Ecto neural progenitor cell (in vitro differentiated cells): ENCODE measurements around the gene LLGL2.

Source experiments
- DNase-seq: peaks from one replicate; pipeline ENCODE4 v3.0.0-alpha.2; 2018; ENCODE audit warnings: low spot score

LLGL2 gene

DNA sequence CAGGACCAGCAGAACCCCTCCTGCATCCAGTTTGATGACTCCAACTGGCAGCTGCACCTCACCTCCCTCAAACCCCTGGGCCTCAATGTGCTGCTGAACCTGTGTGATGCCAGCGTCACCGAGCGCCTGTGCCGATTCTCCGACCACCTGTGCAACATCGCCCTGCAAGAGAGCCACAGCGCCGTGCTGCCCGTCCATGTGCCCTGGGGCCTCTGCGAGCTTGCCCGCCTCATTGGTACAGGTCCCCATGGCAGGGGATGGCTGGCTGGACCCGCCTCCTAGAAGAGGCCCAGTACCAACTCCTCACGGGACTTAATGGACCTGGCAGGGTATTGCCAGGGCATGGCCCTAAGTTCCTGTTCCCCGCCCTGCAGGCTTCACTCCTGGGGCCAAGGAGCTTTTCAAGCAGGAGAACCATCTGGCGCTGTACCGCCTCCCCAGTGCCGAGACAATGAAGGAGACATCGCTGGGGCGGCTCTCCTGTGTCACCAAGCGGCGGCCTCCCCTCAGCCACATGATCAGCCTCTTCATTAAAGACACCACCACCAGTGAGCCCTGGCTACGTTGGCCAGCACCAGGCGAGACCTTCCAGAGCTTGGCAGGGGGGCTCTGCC is 32.8 kb upstream of the LLGL2 start:
- DNase-seq: no peak

DNA sequence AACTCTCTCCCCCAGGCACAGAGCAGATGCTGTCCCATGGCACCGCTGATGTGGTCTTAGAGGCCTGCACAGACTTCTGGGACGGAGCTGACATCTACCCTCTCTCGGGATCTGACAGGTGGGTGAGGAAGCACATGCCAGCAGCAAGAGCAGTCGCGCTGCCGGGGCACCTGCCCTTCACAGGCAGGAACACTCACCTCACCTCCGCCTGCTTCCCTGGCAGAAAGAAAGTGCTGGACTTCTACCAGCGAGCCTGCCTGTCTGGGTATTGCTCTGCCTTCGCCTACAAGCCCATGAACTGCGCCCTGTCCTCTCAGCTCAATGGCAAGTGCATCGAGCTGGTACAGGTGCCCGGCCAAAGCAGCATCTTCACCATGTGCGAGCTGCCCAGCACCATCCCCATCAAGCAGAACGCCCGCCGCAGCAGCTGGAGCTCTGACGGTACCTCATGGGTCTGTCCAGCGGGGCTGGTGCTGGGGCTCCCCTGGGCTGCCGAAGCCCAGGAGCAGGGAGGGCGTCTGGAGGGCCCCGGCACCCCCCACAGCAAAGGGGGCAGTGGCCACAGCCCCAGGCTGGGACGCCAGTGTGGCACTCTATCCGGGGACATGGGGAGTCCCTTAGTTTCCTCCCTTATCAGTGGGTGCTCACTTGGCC is 31.9 kb upstream of the LLGL2 start:
- DNase-seq: no peak

DNA sequence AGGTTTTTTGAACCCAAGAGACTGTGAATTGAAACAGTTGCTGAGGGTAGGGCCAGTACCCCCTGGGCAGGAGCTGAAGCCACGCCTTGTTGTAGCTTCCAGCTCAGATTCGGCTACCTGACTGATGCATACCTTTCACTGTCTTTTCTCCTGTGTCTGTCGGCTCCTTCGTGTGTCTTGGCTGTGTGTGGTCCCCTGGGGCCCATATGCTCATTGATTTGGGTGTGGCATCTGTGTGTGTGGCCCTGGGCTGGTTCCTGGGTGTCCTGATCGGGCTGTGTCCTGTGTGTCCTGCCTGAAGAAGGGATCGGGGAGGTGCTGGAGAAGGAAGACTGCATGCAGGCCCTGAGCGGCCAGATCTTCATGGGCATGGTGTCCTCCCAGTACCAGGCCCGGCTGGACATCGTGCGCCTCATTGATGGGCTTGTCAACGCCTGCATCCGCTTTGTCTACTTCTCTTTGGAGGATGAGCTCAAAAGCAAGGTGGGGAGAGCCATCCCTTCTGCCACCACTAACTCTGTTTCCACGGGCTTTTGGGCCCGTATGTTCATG is 31.1 kb upstream of the LLGL2 start:
- no peak for DNase-seq

- no peak for DNase-seq
These were observed 29.5 kb upstream of the LLGL2 start for GRCh38 chr17:75496005-75496404.

GRCh38 chr17:75498039-75498725 is 27.3 kb upstream of the LLGL2 start:
- DNase-seq: no peak

- DNase-seq: no peak
These were observed 26.7 kb upstream of the LLGL2 start for GRCh38 chr17:75498726-75499213.

DNA sequence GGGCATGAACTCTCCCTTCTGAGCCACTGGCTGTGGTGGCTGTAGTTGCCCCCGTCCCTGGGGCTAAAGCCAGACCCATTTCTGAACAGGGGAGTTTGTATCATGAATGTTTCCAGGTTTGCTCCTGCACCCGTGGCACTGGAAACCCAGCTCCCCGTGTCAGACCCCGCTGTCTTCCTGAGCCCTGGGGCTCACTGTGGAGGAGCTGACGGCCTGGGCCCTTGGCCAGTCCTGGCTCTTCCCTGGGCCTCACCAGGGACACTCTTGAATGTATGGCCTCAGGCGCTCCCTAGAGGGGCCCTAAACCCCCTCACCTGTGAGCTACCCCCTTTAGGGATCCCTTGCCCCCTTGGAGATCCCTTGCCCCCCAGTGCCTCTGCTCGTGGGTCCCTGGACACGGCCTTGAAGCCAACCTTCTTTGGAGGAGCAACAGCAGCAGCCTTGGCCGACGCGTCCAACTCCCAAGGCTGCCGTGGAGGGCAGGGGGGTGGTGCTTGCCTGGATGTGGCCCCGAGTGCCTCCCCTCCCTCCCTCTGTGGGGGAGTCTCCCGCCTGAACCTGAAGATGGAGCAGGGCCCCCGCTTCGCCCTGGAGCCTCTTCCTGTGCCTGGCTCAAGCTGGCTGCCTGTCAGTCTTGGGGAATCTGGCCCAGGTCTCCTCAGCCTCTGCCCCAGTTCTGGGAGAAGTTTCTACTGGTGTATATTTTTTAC is 26.0 kb upstream of the LLGL2 start:
- no peak for DNase-seq

DNA sequence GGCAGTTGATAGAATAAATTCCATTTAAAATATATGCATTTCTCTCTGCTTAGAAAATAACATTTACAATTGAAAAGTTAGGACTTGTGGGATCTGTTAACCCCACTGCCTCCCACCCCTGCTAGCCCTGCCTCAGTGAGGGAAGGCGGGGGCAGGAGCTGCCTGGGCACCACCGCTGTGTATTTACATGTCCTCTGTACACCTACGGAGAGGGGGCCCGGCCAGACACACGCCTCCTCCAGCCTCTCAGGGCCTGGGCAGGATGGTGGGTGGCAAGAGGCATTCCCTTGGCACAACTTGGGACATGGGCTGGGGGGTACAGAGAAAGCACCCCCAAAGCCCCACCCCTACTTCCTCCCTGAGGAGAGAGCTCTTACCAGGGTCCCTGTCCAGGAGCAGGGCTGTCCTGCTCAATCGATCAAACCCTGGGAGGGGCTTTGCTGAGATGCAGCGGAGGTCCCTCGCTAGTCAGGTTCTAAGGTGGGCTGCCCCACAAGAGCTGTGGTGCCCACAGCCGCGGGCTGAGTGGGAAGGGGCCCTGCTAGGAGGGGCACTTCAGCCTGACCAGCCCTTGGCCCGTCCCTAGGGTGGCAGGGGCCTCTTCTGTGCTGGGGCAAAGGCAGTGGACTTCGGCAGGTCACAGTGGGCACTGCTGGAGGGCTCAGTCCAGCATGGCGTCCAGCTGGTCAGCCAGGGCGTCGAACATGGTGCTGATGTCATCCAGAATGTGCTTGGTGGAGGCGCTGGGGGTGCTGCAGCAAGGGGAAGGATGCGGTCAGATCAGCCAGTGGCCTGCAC is 24.9 kb upstream of the LLGL2 start:
- no peak for DNase-seq

- no peak for DNase-seq
These were observed 24.0 kb upstream of the LLGL2 start for GRCh38 chr17:75501378-75502071.

- DNase-seq: no peak
These were observed 23.3 kb upstream of the LLGL2 start for GRCh38 chr17:75502072-75502720.

GRCh38 chr17:75502721-75503329 is 22.7 kb upstream of the LLGL2 start:
- DNase-seq: no peak

DNA sequence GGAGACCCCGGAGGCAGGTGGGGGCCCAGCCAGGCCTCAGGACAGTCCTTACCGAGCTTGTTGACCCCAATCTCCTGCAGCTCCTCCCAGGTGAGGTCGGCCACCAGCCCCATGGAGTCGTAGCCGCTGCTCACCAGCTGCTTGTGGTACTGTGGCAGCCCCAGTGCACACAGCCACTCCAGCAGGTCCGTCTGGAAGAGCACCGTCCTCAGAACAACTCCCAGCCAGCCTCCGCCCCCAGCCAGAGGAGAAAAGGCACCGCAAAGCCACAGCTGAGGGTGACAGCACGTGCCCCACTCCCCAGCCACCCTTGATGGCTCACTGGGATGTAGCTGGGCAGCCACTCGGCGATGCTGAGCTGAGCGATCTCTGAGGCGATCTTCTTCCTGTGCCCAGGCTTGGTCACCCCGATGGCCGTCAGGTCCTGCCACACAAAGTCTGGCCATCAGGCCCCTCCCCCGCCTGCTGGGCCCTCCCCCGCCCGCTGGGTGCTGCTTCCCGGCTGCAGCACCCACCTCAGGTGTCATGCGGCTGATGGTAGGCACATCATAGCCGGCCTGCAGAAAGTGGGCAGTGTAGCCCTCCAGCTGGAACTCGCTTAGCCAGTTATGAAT is 22.1 kb upstream of the LLGL2 start:
- no peak for DNase-seq

DNA sequence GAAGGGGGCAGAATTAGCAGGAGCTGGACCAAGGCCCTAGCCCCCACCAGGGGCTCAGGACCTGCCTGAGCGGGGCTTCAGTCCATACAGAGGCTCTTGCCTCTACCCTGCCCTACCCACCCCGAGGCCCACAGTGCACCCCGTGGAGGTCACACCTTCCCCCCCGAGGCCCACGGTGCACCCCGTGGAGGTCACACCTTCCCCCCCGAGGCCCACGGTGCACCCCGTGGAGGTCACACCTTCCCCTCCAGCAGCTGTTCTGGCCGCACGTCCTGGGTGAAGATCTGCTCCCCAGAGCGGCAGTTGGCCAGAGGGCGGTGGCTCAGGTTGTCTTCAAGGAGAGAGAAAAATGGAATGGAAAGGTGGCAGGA is 21.5 kb upstream of the LLGL2 start:
- DNase-seq: no peak

GRCh38 chr17:75504347-75505151 is 20.9 kb upstream of the LLGL2 start:
- no peak for DNase-seq

DNA sequence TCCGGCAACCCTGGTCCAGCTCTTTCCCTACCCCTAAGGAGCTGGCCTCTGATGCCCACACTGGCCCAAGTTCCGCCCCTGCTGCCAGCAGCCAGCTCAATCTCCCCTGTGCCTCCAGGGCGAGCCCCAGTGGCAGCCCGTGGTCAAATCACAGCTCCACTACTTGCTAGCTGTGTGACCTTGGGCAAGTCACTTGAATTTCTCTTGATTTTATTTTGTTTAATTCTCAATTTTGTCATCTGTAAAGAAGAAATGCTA is 20.4 kb upstream of the LLGL2 start:
- DNase-seq: no peak

DNA sequence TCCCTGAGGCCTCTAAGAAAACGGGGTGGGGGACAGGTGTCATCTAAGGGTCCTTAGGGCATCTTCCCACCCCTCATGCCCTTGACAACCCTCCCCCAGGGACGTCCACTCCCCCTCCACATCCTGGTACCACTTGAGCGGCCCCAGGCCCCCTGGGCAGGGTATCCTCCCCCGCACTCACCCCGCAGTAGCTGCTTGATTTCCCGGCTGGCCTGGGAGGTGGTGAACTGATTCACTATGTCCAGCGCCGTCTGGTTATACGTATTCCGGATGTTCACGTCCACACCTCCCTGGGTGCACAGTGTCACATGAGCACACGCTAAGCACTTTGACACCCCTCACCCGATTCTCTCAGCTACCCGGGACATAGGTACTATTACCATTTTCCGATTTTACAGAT is 19.9 kb upstream of the LLGL2 start:
- DNase-seq: no peak

- DNase-seq: no peak
These were observed 19.4 kb upstream of the LLGL2 start for GRCh38 chr17:75506134-75506533.

- no peak for DNase-seq
These were observed 18.6 kb upstream of the LLGL2 start for GRCh38 chr17:75506888-75507287.
